ENCODE results near the gene GNAI2.
"Not testable (repeated sequence)": the region's sequence is repeated elsewhere in the genome, so short reads cannot be mapped to it uniquely, and the experiment has no call there.

Gene GNAI2

GRCh38 chr3:50204804-50205412, 31.1 kb upstream of the GNAI2 start, which contains the start of gene SLC38A3:
Gene SLC38A3 (plus strand): TSS chr3:50205271. CDS start chr3:50214200, 8,929 bp downstream.
- DNase-seq (ENCODE audit: low spot score) = peak; percentile 86

DNA sequence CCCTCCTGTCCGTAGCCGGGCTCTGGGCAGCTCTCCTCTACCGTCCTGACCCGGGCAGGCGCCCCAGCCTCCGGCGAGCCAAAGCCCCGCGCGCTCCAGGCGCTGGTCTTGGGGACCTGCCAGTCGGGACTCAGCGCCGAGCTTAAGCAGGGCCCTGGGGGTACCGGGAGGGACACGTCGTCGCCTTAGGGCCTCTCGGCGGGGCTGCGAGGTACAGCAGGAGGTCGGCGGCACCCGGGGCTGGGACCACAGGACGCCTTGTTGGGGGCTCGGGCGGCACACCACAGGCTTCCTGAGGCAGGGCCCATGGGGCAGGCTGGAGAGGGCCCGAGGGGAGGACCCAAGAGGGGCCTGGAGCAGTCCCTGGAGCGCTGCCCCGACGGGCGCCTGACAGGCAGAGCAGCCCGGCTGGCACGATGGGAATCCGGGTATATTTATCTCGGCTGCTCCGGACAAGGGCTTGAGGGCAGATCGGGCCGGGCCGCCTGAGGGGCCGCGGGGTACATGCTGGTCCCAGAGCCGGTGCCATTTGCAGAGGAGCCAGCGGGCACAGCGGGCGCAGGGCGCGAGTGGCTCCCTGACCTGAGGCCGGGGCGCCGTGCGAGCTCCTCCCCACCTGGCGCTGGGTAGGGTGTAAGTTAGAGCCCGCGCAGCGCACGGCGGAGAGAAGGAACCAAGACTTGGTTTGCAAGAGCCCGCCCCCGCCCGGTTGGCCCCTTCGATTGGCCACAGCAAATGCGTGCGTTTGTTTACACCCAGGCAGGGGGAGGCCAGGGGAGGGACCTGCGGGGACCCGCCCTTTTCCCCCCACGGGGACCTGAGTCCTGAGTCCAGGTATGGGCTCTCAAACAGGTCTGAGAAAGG, 30.4 kb upstream of the GNAI2 start:
- peak; percentile 79 for DNase-seq (ENCODE audit: low spot score)

DNA sequence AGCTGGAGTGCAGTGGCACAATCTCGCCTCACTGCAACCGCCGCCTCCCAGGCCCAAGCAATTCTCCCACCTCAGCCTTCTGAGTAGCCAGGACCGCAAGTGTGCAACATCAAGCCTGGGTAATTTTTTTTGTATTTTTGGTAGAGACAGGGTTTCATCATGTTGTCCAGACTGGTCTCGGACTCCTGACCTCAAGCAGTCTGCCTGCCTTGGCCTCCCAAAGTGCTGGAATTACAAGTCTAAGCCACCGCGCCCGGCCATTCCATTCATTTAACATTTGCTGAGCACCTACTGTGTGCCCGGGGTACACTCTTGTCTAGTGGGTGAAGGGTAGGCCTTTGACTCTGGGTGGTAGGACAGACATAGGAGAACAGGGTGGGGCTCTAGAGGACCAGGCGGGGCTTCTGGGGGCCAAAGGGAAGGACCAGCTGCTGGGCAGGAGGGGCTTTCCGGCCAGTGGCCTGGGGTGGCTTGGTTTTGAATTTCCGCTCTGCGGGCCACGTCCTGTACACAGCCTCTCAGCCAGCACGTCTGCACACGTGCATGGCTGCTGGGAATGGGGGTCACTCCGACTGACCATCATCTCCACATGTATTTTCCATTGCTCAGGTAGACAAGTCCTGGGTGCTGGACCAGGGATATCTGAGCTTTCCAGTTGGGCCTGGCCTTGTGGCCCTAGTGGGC, 28.5 kb upstream of the GNAI2 start:
- no peak for DNase-seq (ENCODE audit: low spot score)

DNA sequence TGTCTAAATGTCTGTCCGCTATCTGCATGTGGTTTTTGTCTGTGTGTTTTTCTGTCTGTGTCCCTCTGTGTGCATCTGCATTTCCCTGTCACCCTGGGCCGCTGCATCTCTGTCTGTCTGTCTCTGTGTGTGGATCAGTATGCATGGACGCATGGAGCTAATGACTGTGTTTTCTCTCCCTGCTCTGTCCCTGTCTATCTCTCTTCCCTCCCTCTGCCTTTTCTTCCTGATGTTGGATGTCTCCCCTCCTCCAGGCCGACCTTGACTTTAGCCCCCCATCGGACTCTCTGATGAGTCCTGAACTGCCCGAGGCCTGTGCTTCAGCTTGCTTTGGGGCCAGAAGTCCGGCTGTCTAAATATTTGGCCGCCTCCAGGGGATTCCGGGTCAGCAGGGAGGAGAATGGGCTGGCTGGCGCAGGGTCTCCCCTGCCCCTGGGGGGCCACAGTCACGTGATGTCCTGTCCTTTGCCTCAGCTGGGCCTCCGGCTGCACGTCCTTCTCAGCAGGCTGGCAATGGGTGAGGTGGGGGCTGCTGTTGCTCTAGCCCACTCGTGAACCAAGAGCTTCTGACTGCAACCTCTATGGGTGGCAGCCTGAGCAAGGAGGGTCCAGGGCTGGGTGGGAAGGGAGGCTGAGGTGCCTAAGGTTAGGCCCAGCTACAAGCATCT, 27.2 kb upstream of the GNAI2 start:
- no peak for DNase-seq (ENCODE audit: low spot score)

GRCh38 chr3:50210176-50210509, 25.9 kb upstream of the GNAI2 start:
- no peak for DNase-seq (ENCODE audit: low spot score)

DNA sequence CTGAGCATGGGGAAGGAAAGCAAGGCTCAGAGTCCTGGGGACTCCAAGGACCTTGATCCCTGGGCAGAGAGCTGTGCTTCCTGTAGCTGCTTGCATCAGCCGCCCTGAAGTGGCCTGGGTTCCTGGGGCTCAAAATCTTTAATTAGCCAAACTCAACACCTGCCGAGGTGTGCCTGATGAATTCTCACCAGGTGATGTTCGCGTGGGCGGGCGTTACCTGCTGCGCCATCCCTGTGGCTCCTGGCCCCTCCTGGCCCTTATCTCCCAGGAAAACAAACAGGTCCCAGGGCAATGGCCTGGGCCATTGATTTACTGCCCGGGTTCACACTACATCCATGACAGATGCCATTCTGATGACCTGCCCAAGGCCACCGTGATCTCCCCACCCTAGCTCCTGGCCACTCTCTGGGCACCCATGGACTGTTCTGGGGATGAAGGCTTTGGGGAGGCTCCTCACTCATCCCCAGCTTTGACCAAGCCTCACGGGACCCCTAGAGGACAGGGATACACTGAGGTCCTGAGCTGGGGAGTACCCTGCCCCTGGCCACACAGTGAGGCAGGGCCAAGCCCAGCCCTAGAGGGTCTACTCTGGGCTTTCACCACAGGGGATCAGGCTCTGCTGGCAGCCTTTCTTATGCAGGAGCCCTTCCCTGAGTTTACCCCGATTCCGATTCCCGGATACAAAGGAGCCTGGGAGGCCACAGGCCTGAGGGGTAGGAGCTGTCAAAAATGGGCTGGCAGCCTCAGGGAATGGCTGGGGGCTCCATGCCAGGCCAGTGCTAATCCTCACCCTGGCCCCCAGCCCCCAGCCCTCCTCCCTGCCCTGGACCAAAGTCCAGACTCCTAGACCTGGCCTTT, 25.3 kb upstream of the GNAI2 start:
- peak; percentile 82 for DNase-seq (ENCODE audit: low spot score)

- DNase-seq (ENCODE audit: low spot score) = not testable (repeated sequence)
These were observed 24.7 kb upstream of the GNAI2 start for GRCh38 chr3:50211368-50211717.

GRCh38 chr3:50211930-50212329, 24.1 kb upstream of the GNAI2 start:
- no peak for DNase-seq (ENCODE audit: low spot score)

GRCh38 chr3:50212502-50212901, 23.5 kb upstream of the GNAI2 start:
- DNase-seq (ENCODE audit: low spot score) = no peak

GRCh38 chr3:50212971-50213370, 23.0 kb upstream of the GNAI2 start:
- DNase-seq (ENCODE audit: low spot score) = no peak

DNA sequence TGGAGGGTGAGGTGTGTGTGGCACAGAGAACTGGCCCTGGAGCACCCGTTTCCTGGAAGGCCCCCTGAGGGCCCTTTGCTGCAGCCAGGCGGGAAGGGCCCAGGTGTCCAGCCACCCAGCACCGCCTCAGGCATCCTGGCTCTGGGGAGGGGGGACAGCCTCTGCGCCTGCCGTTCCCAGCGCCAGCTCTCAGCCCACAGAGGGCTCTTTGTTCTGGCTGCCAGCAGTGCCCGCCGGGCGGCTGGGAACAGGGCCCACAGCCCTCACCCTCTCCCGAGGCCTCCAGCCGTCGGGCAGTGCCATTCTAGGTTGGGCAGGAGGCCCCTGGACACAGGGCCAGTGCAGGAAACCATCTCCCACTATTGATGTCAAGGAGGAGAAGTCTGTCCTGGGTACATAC, 22.6 kb upstream of the GNAI2 start:
- no peak for DNase-seq (ENCODE audit: low spot score)

DNA sequence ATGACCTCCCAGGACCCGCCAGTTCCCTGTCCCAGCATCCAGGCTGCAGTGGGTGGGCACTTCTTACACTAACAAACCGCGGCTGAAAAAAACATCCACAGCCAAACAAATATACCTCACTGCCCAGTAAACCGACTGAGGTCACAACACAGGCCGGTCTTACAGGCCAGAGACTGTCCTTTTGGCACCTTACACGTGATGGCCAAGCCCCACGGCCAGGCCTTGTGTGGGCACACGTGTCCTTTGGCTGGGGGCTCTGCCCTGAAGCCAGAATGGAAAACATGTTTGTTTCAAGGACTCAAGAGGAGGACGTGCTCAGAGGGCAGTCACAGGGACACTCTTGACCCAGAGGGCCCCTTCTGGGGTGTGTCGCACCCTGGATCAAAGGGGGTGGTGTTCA, 21.2 kb upstream of the GNAI2 start:
- no peak for DNase-seq (ENCODE audit: low spot score)

DNA sequence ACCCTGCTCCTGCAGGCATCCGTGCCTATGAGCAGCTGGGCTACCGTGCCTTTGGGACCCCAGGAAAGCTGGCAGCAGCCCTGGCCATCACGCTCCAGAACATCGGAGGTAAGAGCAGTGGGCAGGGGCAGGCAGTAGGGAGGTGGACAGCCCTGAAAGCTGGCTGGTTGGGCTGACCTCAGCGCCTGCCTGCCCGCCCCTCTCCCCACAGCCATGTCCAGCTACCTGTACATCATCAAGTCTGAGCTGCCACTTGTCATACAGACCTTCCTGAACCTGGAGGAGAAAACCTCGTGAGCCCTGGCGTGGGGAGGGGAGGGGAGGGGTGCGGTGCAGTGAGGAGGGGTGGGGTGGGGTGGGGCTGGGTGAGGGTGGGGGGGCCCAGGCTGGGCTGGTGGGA, 20.5 kb upstream of the GNAI2 start:
- no peak for DNase-seq (ENCODE audit: low spot score)

- DNase-seq (ENCODE audit: low spot score) = no peak
These were observed 18.3 kb upstream of the GNAI2 start for GRCh38 chr3:50217681-50218080.

- DNase-seq (ENCODE audit: low spot score) = no peak
These were observed 17.6 kb upstream of the GNAI2 start for GRCh38 chr3:50218448-50218847.

- no peak for DNase-seq (ENCODE audit: low spot score)
These were observed 16.7 kb upstream of the GNAI2 start for GRCh38 chr3:50219285-50219684.

DNA sequence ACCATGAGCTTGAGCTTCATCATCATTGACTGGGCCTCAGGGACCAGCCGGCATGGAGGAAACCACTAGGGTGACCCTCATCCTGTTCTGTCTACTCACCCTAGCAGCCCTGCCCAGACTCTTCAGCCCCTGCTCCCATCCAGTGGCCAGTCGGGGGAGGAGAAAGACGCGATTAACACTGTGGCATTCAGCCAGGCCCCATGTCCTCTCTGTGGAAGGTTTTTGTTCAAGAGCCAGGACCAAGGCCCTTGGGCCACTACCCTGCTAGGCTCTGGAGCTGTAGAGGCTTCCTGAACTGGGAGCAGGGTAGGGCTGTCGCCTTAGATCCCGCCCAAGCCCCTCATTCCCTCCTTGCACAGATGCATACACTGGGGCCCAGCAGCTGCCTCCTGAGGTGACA, 15.9 kb upstream of the GNAI2 start:
- no peak for DNase-seq (ENCODE audit: low spot score)

DNA sequence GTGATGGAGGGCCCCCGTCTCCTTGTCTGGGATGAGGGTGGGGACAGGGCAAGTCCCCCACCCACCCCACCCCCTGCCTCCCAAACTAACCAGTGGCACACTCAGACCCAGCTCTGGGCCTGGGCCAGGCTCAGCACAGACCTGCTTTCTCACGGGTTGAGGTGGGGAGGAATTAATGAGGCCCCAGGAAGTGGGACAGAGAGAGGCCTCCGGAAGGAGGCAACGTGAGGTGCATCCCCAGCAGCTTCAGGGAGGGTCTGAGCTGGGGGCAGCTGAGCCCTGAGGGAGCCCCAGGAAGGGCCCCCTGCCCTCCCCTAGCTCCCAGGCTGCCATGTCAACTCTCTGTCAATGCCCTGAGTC, 15.0 kb upstream of the GNAI2 start:
- no peak for DNase-seq (ENCODE audit: low spot score)

DNA sequence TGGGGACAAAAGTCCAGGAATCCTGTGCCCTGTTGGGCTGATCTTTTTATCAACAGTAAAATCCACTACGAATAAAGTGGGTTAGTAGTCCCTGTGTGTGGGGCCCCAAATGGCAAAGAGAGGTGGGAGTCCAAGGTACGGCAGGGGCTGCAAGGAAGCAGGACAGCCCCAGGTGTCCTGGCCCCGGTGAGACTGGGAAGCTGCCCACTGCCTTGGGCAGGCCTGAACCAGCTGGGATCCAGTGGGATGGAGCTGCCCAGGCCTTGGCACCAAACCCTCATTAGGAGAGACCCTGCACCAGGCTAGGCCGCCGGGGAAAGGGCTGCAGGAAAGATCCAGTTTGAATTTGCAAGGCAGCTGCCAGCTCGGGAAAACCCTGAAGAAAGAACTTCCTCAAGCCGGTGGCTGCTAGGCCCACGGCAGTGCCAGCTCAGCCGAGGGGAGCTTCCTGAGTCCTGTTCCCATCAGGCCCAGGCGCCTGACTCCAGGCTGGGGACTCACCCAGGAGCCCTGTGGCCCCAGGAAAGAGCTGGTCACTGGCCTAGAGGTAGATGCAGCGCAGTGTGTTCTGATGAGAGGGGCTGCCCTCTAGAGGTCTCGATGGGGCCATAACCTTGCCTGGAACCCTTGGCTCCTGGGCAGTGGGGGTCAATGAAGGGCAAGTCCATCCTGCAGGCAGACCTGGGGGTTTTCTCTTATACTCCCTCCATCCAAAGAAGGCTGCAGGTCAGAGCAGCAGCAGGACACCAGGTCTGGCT, 14.4 kb upstream of the GNAI2 start:
- peak; percentile 54 for DNase-seq (ENCODE audit: low spot score)

GRCh38 chr3:50222169-50222528, 13.9 kb upstream of the GNAI2 start:
- no peak for DNase-seq (ENCODE audit: low spot score)

- no peak for DNase-seq (ENCODE audit: low spot score)
These were observed 11.4 kb upstream of the GNAI2 start for GRCh38 chr3:50224639-50225038.

Measured in HuH-7.5 (cell line).